Kidney tubule cell (primary cell): ENCODE measurements around the gene PPID.
"Not testable (repeated sequence)": the region's sequence is repeated elsewhere in the genome, so short reads cannot be mapped to it uniquely, and the experiment has no call there.

Source experiments
- DNase-seq: peaks from one replicate; pipeline ENCODE4 v3.0.0-alpha.2; 2018; ENCODE audit warnings: low spot score

The PPID gene

GRCh38 chr4:158729716-158730559 lies 6.7 kb upstream of the PPID start:
- DNase-seq: peak; percentile 71

- DNase-seq: no peak
Observed at GRCh38 chr4:158728236-158728635, 5.0 kb upstream of the PPID start.

- DNase-seq: no peak
Observed at GRCh38 chr4:158726633-158727032, 3.4 kb upstream of the PPID start.

GRCh38 chr4:158724637-158725036 lies 1.4 kb upstream of the PPID start:
- DNase-seq: no peak

- peak; percentile 63 for DNase-seq
Observed at GRCh38 chr4:158722291-158722916, 792 bp downstream of the PPID start.

- DNase-seq: no peak
Observed at GRCh38 chr4:158721680-158722079, 1.5 kb downstream of the PPID start.

- DNase-seq: no peak
Observed at GRCh38 chr4:158715802-158716201, 7.4 kb downstream of the PPID start.

GRCh38 chr4:158714937-158715336 lies 8.3 kb downstream of the PPID start:
- no peak for DNase-seq

- not testable (repeated sequence) for DNase-seq
Observed at GRCh38 chr4:158712622-158713021, 10.6 kb downstream of the PPID start.

GRCh38 chr4:158710814-158711213 lies 12.4 kb downstream of the PPID start:
- DNase-seq: peak; percentile 5

GRCh38 chr4:158704274-158704673 lies 18.9 kb downstream of the PPID start:
- DNase-seq: no peak

- no peak for DNase-seq
Observed at GRCh38 chr4:158688813-158689212, 34.4 kb downstream of the PPID start.

GRCh38 chr4:158682066-158682465 lies 41.1 kb downstream of the PPID start:
- no peak for DNase-seq

GRCh38 chr4:158681629-158682028 lies 41.6 kb downstream of the PPID start:
- DNase-seq: no peak

GRCh38 chr4:158678767-158679166 lies 44.4 kb downstream of the PPID start:
- DNase-seq: no peak

- DNase-seq: no peak
Observed at GRCh38 chr4:158676076-158676475, 47.1 kb downstream of the PPID start.

- no peak for DNase-seq
Observed at GRCh38 chr4:158673633-158674032, 49.6 kb downstream of the PPID start.

GRCh38 chr4:158671915-158672806 lies 51.0 kb downstream of the PPID start, which contains the start of gene ETFDH:
Gene ETFDH (plus strand): TSS chr4:158672296. CDS start chr4:158672457, 161 bp downstream.
- DNase-seq: peak; percentile 100

- no peak for DNase-seq
Observed at GRCh38 chr4:158671665-158671914, 51.6 kb downstream of the PPID start, which contains the start of gene C4orf46. Gene C4orf46 (minus strand): TSS chr4:158671887. CDS start chr4:158671801, 86 bp downstream.

GRCh38 chr4:158670975-158671664 lies 52.1 kb downstream of the PPID start:
- peak; percentile 69 for DNase-seq

- no peak for DNase-seq
Observed at GRCh38 chr4:158669310-158669709, 53.9 kb downstream of the PPID start.

- peak; percentile 44 for DNase-seq
Observed at GRCh38 chr4:158667651-158668198, 55.5 kb downstream of the PPID start.
